ENCODE measurements around the gene CDK5R1. TPM values are rescaled to one million over a fixed set of nuclear protein-coding genes. Genes with fewer than 3 reads are reported as not detected.

The CDK5R1 gene
- polyA plus RNA-seq, 3 donors = 4.5 to 5.1 (median 4.9) TPM

DNA sequence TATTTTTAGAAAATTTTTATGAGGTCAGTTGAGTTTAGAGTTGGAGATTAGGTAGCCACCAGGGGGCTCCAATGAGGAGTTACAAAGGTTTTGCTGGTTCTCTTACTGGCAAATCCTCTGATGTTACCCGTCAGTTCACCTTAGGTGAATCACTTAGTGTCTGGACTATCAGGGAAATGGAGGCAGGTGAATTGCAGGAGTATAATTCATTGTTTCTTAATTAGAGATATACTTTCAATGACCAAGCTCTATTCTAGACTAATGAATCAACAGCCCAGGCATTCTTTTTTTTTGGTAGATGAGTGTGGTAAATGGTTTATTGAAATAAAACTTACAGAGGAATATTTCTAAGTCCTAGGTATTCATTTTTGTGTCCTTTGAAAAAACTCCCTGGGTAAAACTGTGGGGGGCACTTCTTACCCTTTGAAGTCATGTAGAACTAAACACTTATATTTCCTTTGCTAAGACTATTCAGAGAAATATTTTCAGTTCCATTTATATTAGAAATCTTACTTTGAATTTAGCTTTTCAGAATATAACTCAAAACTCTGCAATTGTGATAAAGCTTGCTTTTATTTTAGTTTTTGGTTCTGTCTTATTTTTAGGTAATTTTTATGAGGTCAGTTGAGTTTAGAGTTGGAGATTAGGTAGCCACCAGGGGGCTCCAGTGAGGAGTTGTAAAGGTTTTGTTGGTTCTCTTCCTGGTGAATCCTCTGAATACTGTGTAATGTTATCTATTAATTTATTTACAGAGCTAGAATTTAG, 24.8 kb upstream of the CDK5R1 start:
- DNase-seq (ENCODE audit: extremely low read depth in 1 of 11, low read depth in 9 of 11, low spot score in 4 of 11) = peak in 2 of 11 donors; percentile 16 to 32

- DNase-seq (ENCODE audit: extremely low read depth in 1 of 11, low read depth in 9 of 11, low spot score in 4 of 11) = no peak
Observed at GRCh38 chr17:32463304-32463703, 23.5 kb upstream of the CDK5R1 start.

- DNase-seq (ENCODE audit: extremely low read depth in 1 of 11, low read depth in 9 of 11, low spot score in 4 of 11) = no peak
Observed at GRCh38 chr17:32464374-32464773, 22.4 kb upstream of the CDK5R1 start.

GRCh38 chr17:32467949-32468348, 18.8 kb upstream of the CDK5R1 start:
- no peak for DNase-seq (ENCODE audit: extremely low read depth in 1 of 11, low read depth in 9 of 11, low spot score in 4 of 11)

- no peak for DNase-seq (ENCODE audit: extremely low read depth in 1 of 11, low read depth in 9 of 11, low spot score in 4 of 11)
Observed at GRCh38 chr17:32470405-32471167, 16.2 kb upstream of the CDK5R1 start.

DNA sequence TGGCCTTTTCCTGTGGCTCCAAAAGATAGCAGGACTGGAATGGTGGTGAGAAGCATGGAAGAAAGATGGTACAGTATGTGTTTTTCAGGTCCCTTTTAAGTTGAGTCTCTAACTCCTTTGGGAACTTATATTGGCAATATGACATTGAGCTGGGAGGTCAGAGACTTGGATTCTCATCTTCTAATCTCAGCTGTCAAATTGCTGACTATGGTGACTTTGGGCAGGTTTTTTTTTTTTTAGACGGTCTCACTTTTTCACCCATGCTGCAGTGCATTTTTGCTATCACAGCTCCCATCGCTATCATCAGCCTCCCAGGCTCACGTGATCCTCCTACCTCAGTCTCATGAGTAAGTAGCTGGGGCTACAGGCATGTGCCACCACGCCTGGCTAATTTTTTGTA, 15.1 kb upstream of the CDK5R1 start:
- DNase-seq (ENCODE audit: extremely low read depth in 1 of 11, low read depth in 9 of 11, low spot score in 4 of 11) = no peak

- no peak for DNase-seq (ENCODE audit: extremely low read depth in 1 of 11, low read depth in 9 of 11, low spot score in 4 of 11)
Observed at GRCh38 chr17:32475258-32475657, 11.5 kb upstream of the CDK5R1 start.

- no peak for DNase-seq (ENCODE audit: extremely low read depth in 1 of 11, low read depth in 9 of 11, low spot score in 4 of 11)
Observed at GRCh38 chr17:32477220-32477619, 9.6 kb upstream of the CDK5R1 start.

GRCh38 chr17:32479074-32479617, 7.6 kb upstream of the CDK5R1 start:
- no peak for DNase-seq (ENCODE audit: extremely low read depth in 1 of 11, low read depth in 9 of 11, low spot score in 4 of 11)

- DNase-seq (ENCODE audit: extremely low read depth in 1 of 11, low read depth in 9 of 11, low spot score in 4 of 11) = no peak
Observed at GRCh38 chr17:32481193-32481592, 5.6 kb upstream of the CDK5R1 start.

- DNase-seq (ENCODE audit: extremely low read depth in 1 of 11, low read depth in 9 of 11, low spot score in 4 of 11) = no peak
Observed at GRCh38 chr17:32482568-32483320, 4.0 kb upstream of the CDK5R1 start.

- peak in 8 of 11 donors; percentile 58 to 80 (median 72) for DNase-seq (ENCODE audit: extremely low read depth in 1 of 11, low read depth in 9 of 11, low spot score in 4 of 11)
Observed at GRCh38 chr17:32483451-32484019, 3.3 kb upstream of the CDK5R1 start.

DNA sequence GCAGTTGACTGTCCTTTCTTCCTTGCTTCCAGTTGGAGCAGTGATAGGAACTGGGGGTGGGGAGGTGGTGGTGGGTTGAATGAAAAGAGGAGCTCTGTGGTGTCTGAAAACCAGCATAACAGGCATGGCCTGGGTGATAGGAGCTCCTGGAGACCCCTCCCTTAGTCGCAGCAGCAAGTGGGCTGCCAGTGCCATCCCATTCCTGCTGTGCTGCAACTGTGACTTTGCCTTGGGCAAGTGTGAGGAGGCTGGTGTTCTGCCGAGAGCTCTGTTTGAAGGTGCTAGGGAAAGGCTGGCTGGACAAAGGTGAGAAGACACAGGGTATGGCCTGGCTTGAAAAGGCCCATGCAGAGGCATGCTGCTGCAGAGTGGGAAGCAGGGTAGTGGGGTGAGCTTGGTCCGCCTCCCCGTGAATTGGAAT, 2.7 kb upstream of the CDK5R1 start:
- no peak for DNase-seq (ENCODE audit: extremely low read depth in 1 of 11, low read depth in 9 of 11, low spot score in 4 of 11)

- no peak for DNase-seq (ENCODE audit: extremely low read depth in 1 of 11, low read depth in 9 of 11, low spot score in 4 of 11)
Observed at GRCh38 chr17:32484628-32485027, 2.2 kb upstream of the CDK5R1 start.

GRCh38 chr17:32485261-32486110, 1.3 kb upstream of the CDK5R1 start:
- DNase-seq (ENCODE audit: extremely low read depth in 1 of 11, low read depth in 9 of 11, low spot score in 4 of 11) = no peak

DNA sequence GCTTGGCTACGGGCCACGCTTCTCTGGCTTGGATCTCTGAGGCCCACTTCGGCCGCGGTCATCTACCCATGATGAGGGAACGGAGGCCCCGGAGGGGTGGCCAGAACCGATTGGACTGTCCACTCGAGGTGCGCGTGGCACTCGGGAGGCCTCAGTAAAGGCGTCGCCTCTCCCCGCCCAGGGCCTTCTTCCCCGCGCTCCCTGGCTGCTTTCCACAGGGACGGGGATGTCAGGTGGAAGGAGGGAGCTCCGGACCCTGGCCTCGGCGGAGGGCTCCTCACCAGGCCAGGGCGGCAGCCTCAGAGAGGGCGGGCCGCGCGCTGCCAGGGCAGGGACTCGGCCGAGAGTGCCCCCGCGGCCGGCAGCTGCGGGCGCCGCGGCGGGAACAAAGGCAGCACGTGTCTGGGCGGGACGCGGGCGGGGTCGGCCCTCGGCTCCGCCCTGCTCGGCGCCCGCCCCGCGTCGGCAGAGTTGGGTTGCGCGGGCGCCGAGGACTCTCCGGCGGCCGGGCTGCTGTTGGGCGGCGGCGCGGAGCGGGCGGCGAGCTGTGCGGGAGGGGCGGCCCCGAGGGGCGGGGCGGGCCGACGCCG, 587 bp upstream of the CDK5R1 start:
- peak in 9 of 11 donors; percentile 33 to 77 (median 67) for DNase-seq (ENCODE audit: extremely low read depth in 1 of 11, low read depth in 9 of 11, low spot score in 4 of 11)

GRCh38 chr17:32487473-32488176, 832 bp downstream of the CDK5R1 start:
- peak in 1 of 11 donors; percentile 18 for DNase-seq (ENCODE audit: extremely low read depth in 1 of 11, low read depth in 9 of 11, low spot score in 4 of 11)

All from renal cortex interstitium (tissue), 11 donors.